Measurements from ENCODE around the gene SPP2.

GRCh38 chr2:234033885-234034284, 16.6 kb upstream of the SPP2 start:
- TF ChIP-seq POLR2A (IDR thresholded peaks at IDR 0.05) (no peak), CTCF (IDR thresholded peaks at IDR 0.05) (no peak)

All from tibial nerve (tissue), 3 donors.